Body of pancreas (tissue), 4 donors: ENCODE measurements around the gene CEACAM4.

ENCODE experiments used
- CTCF ChIP-seq, 7 experiments: fragments of 450-650 bp in 4 of 7; fragments of 200-600 bp in 3 of 7; sonication (generic) in 3 of 7; IDR thresholded peaks; one replicate each; pipeline ENCODE4 v1.5.1; 2016 to 2019; ENCODE audit warnings: antibody characterized with exemption in 7 of 7
- POLR2A ChIP-seq, 3 donors: fragments of 450-650 bp; IDR thresholded peaks; one replicate each; pipeline ENCODE4 v1.6.1; 2016; ENCODE audit warnings: antibody characterized with exemption in 3 of 3, mild to moderate bottlenecking in 2 of 3

- TF ChIP-seq CTCF (IDR thresholded peaks at IDR 0.05) (no peak), POLR2A (IDR thresholded peaks at IDR 0.05) (no peak)
Observed at GRCh38 chr19:41624515-41624914, 2.4 kb downstream of the CEACAM4 start.
